ENCODE data around the gene RXRB. TPM values are rescaled to one million over a fixed set of nuclear protein-coding genes. Genes with fewer than 3 reads are reported as not detected.

RXRB gene
- total RNA-seq, 1 experiment from 2014 or later = 30.4 TPM

DNA sequence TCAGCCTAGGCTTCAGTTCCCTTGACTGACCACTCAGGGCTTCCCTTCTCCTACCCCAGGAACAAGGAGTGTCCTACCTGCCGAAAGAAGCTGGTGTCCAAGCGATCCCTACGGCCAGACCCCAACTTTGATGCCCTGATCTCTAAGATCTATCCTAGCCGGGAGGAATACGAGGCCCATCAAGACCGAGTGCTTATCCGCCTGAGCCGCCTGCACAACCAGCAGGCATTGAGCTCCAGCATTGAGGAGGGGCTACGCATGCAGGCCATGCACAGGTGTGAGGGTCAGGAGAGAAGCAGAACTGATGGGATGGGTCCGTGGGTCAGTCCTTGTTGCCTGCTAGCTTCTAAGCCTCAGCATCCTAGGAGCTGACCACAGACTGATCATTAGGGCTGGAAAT lies 9.4 kb upstream of the RXRB start:
- H3K27ac Mint-ChIP-seq (ENCODE audit: unreplicated experiment) = no peak overlapping the region
- CTCF ChIA-PET = interaction anchor here (2.0 kb wide), 1 partner anchor 39 kb away, joined by 15 read pairs; no protein-coding TSS in a partner anchor
- Histone ChIP-seq H3K36me3 (ENCODE audit: control insufficient read depth, insufficient read depth, low read length) (peaks cover 4% of the 10 kb centered on the region; the same call in 1 of the 2 replicates), H3K27me3 (replicated peaks; ENCODE audit: control insufficient read depth, insufficient read depth, low read length) (no peaks in the 10 kb centered on the region), H3K4me1 (peaks cover 14% of the 10 kb centered on the region), H3K9me3 (no peaks in the 10 kb centered on the region), H3K4me3 (ENCODE audit: low read depth, low read length) (no peak overlapping the region)
- no peaks in the 10 kb centered on the region for H3K9me3 Mint-ChIP-seq (ENCODE audit: unreplicated experiment)
- BruUV-seq (replicated peaks) = no TSS peak
- H3K4me3 Mint-ChIP-seq (ENCODE audit: unreplicated experiment) = peak overlapping the region; percentile 98
- POLR2A ChIA-PET = interaction anchor here (1.9 kb wide), 1 partner anchor 40 kb away, joined by 7 read pairs; no protein-coding TSS in a partner anchor
- peaks cover 52% of the 10 kb centered on the region for H3K36me3 Mint-ChIP-seq (ENCODE audit: insufficient read depth, unreplicated experiment)
- peaks cover 38% of the 10 kb centered on the region for H3K4me1 Mint-ChIP-seq (ENCODE audit: low read depth, unreplicated experiment)
- DNase-seq = no peak
- TF ChIP-seq, protein P1, sequence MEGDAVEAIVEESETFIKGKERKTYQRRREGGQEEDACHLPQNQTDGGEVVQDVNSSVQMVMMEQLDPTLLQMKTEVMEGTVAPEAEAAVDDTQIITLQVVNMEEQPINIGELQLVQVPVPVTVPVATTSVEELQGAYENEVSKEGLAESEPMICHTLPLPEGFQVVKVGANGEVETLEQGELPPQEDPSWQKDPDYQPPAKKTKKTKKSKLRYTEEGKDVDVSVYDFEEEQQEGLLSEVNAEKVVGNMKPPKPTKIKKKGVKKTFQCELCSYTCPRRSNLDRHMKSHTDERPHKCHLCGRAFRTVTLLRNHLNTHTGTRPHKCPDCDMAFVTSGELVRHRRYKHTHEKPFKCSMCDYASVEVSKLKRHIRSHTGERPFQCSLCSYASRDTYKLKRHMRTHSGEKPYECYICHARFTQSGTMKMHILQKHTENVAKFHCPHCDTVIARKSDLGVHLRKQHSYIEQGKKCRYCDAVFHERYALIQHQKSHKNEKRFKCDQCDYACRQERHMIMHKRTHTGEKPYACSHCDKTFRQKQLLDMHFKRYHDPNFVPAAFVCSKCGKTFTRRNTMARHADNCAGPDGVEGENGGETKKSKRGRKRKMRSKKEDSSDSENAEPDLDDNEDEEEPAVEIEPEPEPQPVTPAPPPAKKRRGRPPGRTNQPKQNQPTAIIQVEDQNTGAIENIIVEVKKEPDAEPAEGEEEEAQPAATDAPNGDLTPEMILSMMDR (IDR thresholded peaks at IDR 0.05; ENCODE audit: insufficient read depth in 1 of 2, low read depth in 1 of 2, low read length in 1 of 2, severe bottlenecking in 1 of 2, unreplicated experiment in 1 of 2) = no peak
- H3K27me3 Mint-ChIP-seq (ENCODE audit: insufficient read depth, unreplicated experiment) = peaks cover 12% of the 10 kb centered on the region
- intact Hi-C loops (cut with micrococcal nuclease; ENCODE audit: unreplicated experiment) = no loop called here

GRCh38 chr6:33208091-33208967 lies 7.9 kb upstream of the RXRB start, which contains the start of gene RING1:
TSS of gene RING1 (plus strand) at chr6:33208500. CDS start at chr6:33208823, 323 bp downstream.
- TF ChIP-seq, protein P1 (IDR thresholded peaks at IDR 0.05; ENCODE audit: insufficient read depth in 1 of 2, low read depth in 1 of 2, low read length in 1 of 2, severe bottlenecking in 1 of 2, unreplicated experiment in 1 of 2) = no peak
- peaks cover 14% of the 10 kb centered on the region for H3K4me1 ChIP-seq
- peaks cover 63% of the 10 kb centered on the region for H3K36me3 Mint-ChIP-seq (ENCODE audit: insufficient read depth, unreplicated experiment)
- H3K4me3 Mint-ChIP-seq (ENCODE audit: unreplicated experiment) = peak within 1 kb of the TSS; percentile 98
- ChIA-PET CTCF (interaction anchor here (0.6 to 2.0 kb wide), 5 partner anchors 9 to 224 kb away, joined by 4 to 15 read pairs (median 5); no protein-coding TSS in a partner anchor), POLR2A (interaction anchor here (0.5 to 1.9 kb wide), 6 partner anchors 9 to 240 kb away, joined by 3 to 7 read pairs (median 4); partner anchors contain the start of gene BRD2)
- DNase-seq = peak; percentile 68 to 81
- intact Hi-C loops (cut with micrococcal nuclease; ENCODE audit: unreplicated experiment) = no loop called here
- no peaks in the 10 kb centered on the region for H3K9me3 Mint-ChIP-seq (ENCODE audit: unreplicated experiment)
- peaks cover 5% of the 10 kb centered on the region for H3K27me3 Mint-ChIP-seq (ENCODE audit: insufficient read depth, unreplicated experiment)
- BruUV-seq (replicated peaks) = TSS peak; percentile 97
- no peaks in the 10 kb centered on the region for H3K27me3 ChIP-seq (replicated peaks; ENCODE audit: control insufficient read depth, insufficient read depth, low read length)
- H3K9me3 ChIP-seq = no peaks in the 10 kb centered on the region
- H3K4me3 ChIP-seq (ENCODE audit: low read depth, low read length) = peak within 1 kb of the TSS; percentile 88
- H3K36me3 ChIP-seq (ENCODE audit: control insufficient read depth, insufficient read depth, low read length) = peaks cover 6% of the 10 kb centered on the region; the same call in 1 of the 2 replicates
- peak within 1 kb of the TSS; percentile 97 for H3K27ac Mint-ChIP-seq (ENCODE audit: unreplicated experiment)
- H3K4me1 Mint-ChIP-seq (ENCODE audit: low read depth, unreplicated experiment) = peaks cover 34% of the 10 kb centered on the region

GRCh38 chr6:33207552-33208090 lies 7.2 kb upstream of the RXRB start:
- H3K9me3 Mint-ChIP-seq (ENCODE audit: unreplicated experiment) = no peaks in the 10 kb centered on the region
- H3K9me3 ChIP-seq = no peaks in the 10 kb centered on the region
- intact Hi-C loops (cut with micrococcal nuclease; ENCODE audit: unreplicated experiment) = no loop called here
- BruUV-seq (replicated peaks) = no TSS peak
- H3K4me3 Mint-ChIP-seq (ENCODE audit: unreplicated experiment) = peak overlapping the region; percentile 98
- TF ChIP-seq, protein P1 (IDR thresholded peaks at IDR 0.05; ENCODE audit: insufficient read depth in 1 of 2, low read depth in 1 of 2, low read length in 1 of 2, severe bottlenecking in 1 of 2, unreplicated experiment in 1 of 2) = no peak
- DNase-seq = peak; percentile 53 to 54
- peaks cover 64% of the 10 kb centered on the region for H3K36me3 Mint-ChIP-seq (ENCODE audit: insufficient read depth, unreplicated experiment)
- CTCF ChIA-PET = no interaction called here
- peak overlapping the region; percentile 97 for H3K27ac Mint-ChIP-seq (ENCODE audit: unreplicated experiment)
- POLR2A ChIA-PET = interaction anchor here (1.3 to 1.9 kb wide), 4 partner anchors 8 to 236 kb away, joined by 3 to 7 read pairs (median 5); no protein-coding TSS in a partner anchor
- H3K4me1 ChIP-seq = peaks cover 14% of the 10 kb centered on the region
- no peaks in the 10 kb centered on the region for H3K27me3 ChIP-seq (replicated peaks; ENCODE audit: control insufficient read depth, insufficient read depth, low read length)
- H3K27me3 Mint-ChIP-seq (ENCODE audit: insufficient read depth, unreplicated experiment) = peaks cover 1% of the 10 kb centered on the region
- peaks cover 29% of the 10 kb centered on the region for H3K4me1 Mint-ChIP-seq (ENCODE audit: low read depth, unreplicated experiment)
- H3K36me3 ChIP-seq (ENCODE audit: control insufficient read depth, insufficient read depth, low read length) = peaks cover 9% of the 10 kb centered on the region; the same call in 1 of the 2 replicates
- peak overlapping the region; percentile 88 for H3K4me3 ChIP-seq (ENCODE audit: low read depth, low read length)
